GM23338 (cell line): ENCODE data around the gene NR3C1. TPM values are rescaled to one million over a fixed set of nuclear protein-coding genes. Genes with fewer than 3 reads are reported as not detected.
A peak's percentile ranks its signal among the peaks of the same experiment; 100 is the strongest.

Experiments
- ATAC-seq: fragments of 200-7000 bp; cut with Tn5 transposase; 3 replicates; pipeline ENCODE4 v1.9.1; 2020
- DNase-seq: peaks from one replicate; pipeline ENCODE4 v3.0.0-alpha.2; 2015; ENCODE audit warnings: low spot score
- H2AFZ ChIP-seq: fragments of 200-600 bp; sonication (generic); 2 replicates; pipeline ENCODE4 v1.8.0; 2016; ENCODE audit warnings: antibody characterized with exemption, mild to moderate bottlenecking, moderate library complexity
- H3F3A ChIP-seq: fragments of 200-600 bp; sonication (generic); replicated peaks from 2 replicates; pipeline ENCODE4 v1.8.0; 2017; ENCODE audit warnings: antibody characterized with exemption, mixed run types, low read depth
- H3K27ac ChIP-seq: fragments of 200-600 bp; sonication (generic); 2 replicates; pipeline ENCODE4 v1.6.1; 2016; ENCODE audit warnings: low read depth
- H3K27me3 ChIP-seq: fragments of 200-600 bp; sonication (generic); 2 replicates; pipeline ENCODE4 v1.8.0; 2016; ENCODE audit warnings: mild to moderate bottlenecking, mixed run types, moderate library complexity; ENCODE audit not compliant: insufficient read depth
- H3K36me3 ChIP-seq: fragments of 200-600 bp; sonication (generic); 2 replicates; pipeline ENCODE4 v1.8.0; 2016; ENCODE audit warnings: mild to moderate bottlenecking; ENCODE audit not compliant: insufficient read depth
- H3K4me1 ChIP-seq: fragments of 200-600 bp; sonication (generic); 2 replicates; pipeline ENCODE4 v1.8.0; 2016; ENCODE audit warnings: mild to moderate bottlenecking, moderate library complexity; ENCODE audit not compliant: insufficient read depth
- H3K4me2 ChIP-seq: fragments of 200-600 bp; sonication (generic); 2 replicates; pipeline ENCODE4 v1.7.1; 2017; ENCODE audit warnings: mixed run types
- H3K4me3 ChIP-seq: fragments of 200-600 bp; sonication (generic); 2 replicates; pipeline ENCODE4 v1.6.1; 2016; ENCODE audit warnings: mixed run types
- H3K79me2 ChIP-seq: fragments of 200-600 bp; sonication (generic); replicated peaks from 2 replicates; pipeline ENCODE4 v1.8.0; 2017; ENCODE audit warnings: mild to moderate bottlenecking; ENCODE audit not compliant: insufficient read depth
- H3K9me2 ChIP-seq: fragments of 200-600 bp; sonication (generic); 2 replicates; pipeline ENCODE4 v1.8.0; 2017; ENCODE audit not compliant: insufficient read depth
- H4K20me1 ChIP-seq: fragments of 200-600 bp; sonication (generic); replicated peaks from 2 replicates; pipeline ENCODE4 v1.8.0; 2017; ENCODE audit warnings: mild to moderate bottlenecking; ENCODE audit not compliant: insufficient read depth
- H3K27ac Mint-ChIP-seq: 2 replicates; pipeline ENCODE4 v1.8.0; 2020; ENCODE audit warnings: inconsistent platforms, mild to moderate bottlenecking, moderate library complexity, mixed read lengths
- H3K27me3 Mint-ChIP-seq: 3 replicates; pipeline ENCODE4 v1.8.0; 2022; ENCODE audit warnings: low read depth, mild to moderate bottlenecking, moderate library complexity, mixed read lengths, inconsistent platforms; ENCODE audit not compliant: insufficient read depth, poor library complexity
- H3K36me3 Mint-ChIP-seq: 3 replicates; pipeline ENCODE4 v1.8.0; 2021; ENCODE audit warnings: low read depth, mild to moderate bottlenecking, inconsistent platforms, moderate library complexity, mixed read lengths
- H3K4me1 Mint-ChIP-seq: 3 replicates; pipeline ENCODE4 v1.8.0; 2020; ENCODE audit warnings: mild to moderate bottlenecking, inconsistent platforms, mixed read lengths
- H3K4me3 Mint-ChIP-seq: 3 replicates; pipeline ENCODE4 v1.8.0; 2021; ENCODE audit warnings: moderate library complexity, mild to moderate bottlenecking, inconsistent platforms, mixed read lengths
- H3K9me3 Mint-ChIP-seq: 3 replicates; pipeline ENCODE4 v1.8.0; 2020; ENCODE audit warnings: moderate library complexity, mild to moderate bottlenecking, inconsistent platforms, mixed read lengths
- CTCF ChIP-seq, 2 experiments: fragments of 200-600 bp in 1 of 2; sonication (generic) in 1 of 2; conservative IDR thresholded peaks; 2 replicates each; pipeline versions ENCODE4 v1.5.1 to v1.6.1; 2016 to 2017; ENCODE audit warnings: antibody characterized with exemption in 2 of 2, low read depth in 2 of 2, mild to moderate bottlenecking in 2 of 2, moderate library complexity in 1 of 2
- EZH2 ChIP-seq: fragments of 200-600 bp; sonication (generic); IDR thresholded peaks from one replicate; pipeline ENCODE4 v1.8.0; 2017; ENCODE audit warnings: antibody characterized with exemption, mild to moderate bottlenecking, low read depth; ENCODE audit not compliant: unreplicated experiment
- EZH2phosphoT487 ChIP-seq: fragments of 200-600 bp; sonication (generic); IDR thresholded peaks from one replicate; pipeline ENCODE4 v1.8.1; 2018; ENCODE audit warnings: antibody characterized with exemption; ENCODE audit not compliant: unreplicated experiment
- JUNB ChIP-seq: IDR thresholded peaks from one replicate; pipeline ENCODE4 v1.6.1; 2016; ENCODE audit warnings: antibody characterized with exemption; ENCODE audit not compliant: unreplicated experiment
- NANOG ChIP-seq: IDR thresholded peaks from 2 replicates; pipeline ENCODE4 v1.6.1; 2016; ENCODE audit warnings: antibody characterized with exemption, borderline replicate concordance
- REST ChIP-seq: IDR thresholded peaks from one replicate; pipeline ENCODE4 v1.6.1; 2018; ENCODE audit warnings: antibody characterized with exemption; ENCODE audit not compliant: unreplicated experiment
- ZNF114 ChIP-seq: fragments of 250-450 bp; sonication (Bioruptor Pico); IDR thresholded peaks from 2 replicates; pipeline ENCODE4 v1.5.0; 2020; ENCODE audit warnings: mild to moderate bottlenecking, moderate library complexity
- ZNF331 ChIP-seq: fragments of 250-450 bp; sonication (Bioruptor Pico); IDR thresholded peaks from 2 replicates; pipeline ENCODE4 v1.5.0; 2020; ENCODE audit warnings: low read depth, mild to moderate bottlenecking, moderate library complexity
- polyA plus RNA-seq: library from polyadenylated mRNA; unstranded; fragments of >200 nt; fragmentation: Nextera tagmentation; extraction: Ambion mirVana; gene quantifications from 2 replicates; pipeline ENCODE4 v1.2.1, GENCODE V29; 2016
- total RNA-seq: library from RNA; depleted of rRNA; stranded (reverse); fragments of >200 nt; shearing (Covaris generic); gene quantifications from 2 replicates; pipeline ENCODE4 v1.2.3, GENCODE V29; 2014

Gene NR3C1
- total and polyA plus RNA-seq, 2 experiments from 2014 or later, result 1.2 to 4.6 TPM

- no peak for TF ChIP-seq REST
Observed at GRCh38 chr5:143402553-143403333, 743 bp downstream of the NR3C1 start (continued).

GRCh38 chr5:143402017-143402552 is 1.4 kb downstream of the NR3C1 start:
- peaks cover 51% of the 10 kb centered on the region for H3K4me1 Mint-ChIP-seq
- no peaks in the 10 kb centered on the region for H3K79me2 ChIP-seq
- H4K20me1 ChIP-seq, result no peaks in the 10 kb centered on the region
- ATAC-seq (no peak), DNase-seq (no peak)
- H3K36me3 ChIP-seq, result no peaks in the 10 kb centered on the region
- peak overlapping the region; percentile 93 for H3K4me3 ChIP-seq
- peaks cover 8% of the 10 kb centered on the region; the same call in 2 of the 3 replicates for H3K36me3 Mint-ChIP-seq
- no peak overlapping the region for H3K27ac Mint-ChIP-seq
- H3K4me1 ChIP-seq, result peaks cover 49% of the 10 kb centered on the region
- no peaks in the 10 kb centered on the region; the same call in 1 of the 2 replicates for H3F3A ChIP-seq
- H3K4me3 Mint-ChIP-seq, result peak overlapping the region; percentile 76
- H3K9me3 Mint-ChIP-seq, result no peaks in the 10 kb centered on the region; the same call in 2 of the 3 replicates
- peaks cover 7% of the 10 kb centered on the region for H3K9me2 ChIP-seq
- peaks cover 32% of the 10 kb centered on the region for H3K27me3 Mint-ChIP-seq
- peak overlapping the region; percentile 83; the same call in 1 of the 2 replicates for H2AFZ ChIP-seq
- peak overlapping the region; percentile 92 for H3K4me2 ChIP-seq
- no peak overlapping the region for H3K27ac ChIP-seq
- no peak for TF ChIP-seq EZH2phosphoT487
- no peak for TF ChIP-seq ZNF114 (CRISPR knock-in tag)
- TF ChIP-seq EZH2, result peak; percentile 69
- H3K27me3 ChIP-seq, result peaks cover 51% of the 10 kb centered on the region

GRCh38 chr5:143401227-143402016 is 2.1 kb downstream of the NR3C1 start:
- peaks cover 8% of the 10 kb centered on the region; the same call in 2 of the 3 replicates for H3K36me3 Mint-ChIP-seq
- H3K27ac Mint-ChIP-seq, result no peak overlapping the region
- Histone ChIP-seq H4K20me1 (no peaks in the 10 kb centered on the region), H2AFZ (no peak overlapping the region), H3K4me3 (peak overlapping the region; percentile 93), H3K4me1 (peaks cover 56% of the 10 kb centered on the region), H3K9me2 (peaks cover 7% of the 10 kb centered on the region), H3K36me3 (no peaks in the 10 kb centered on the region), H3K79me2 (no peaks in the 10 kb centered on the region), H3K27ac (no peak overlapping the region), H3K4me2 (peak overlapping the region; percentile 92), H3K27me3 (peaks cover 51% of the 10 kb centered on the region), H3F3A (no peaks in the 10 kb centered on the region; the same call in 1 of the 2 replicates)
- peaks cover 32% of the 10 kb centered on the region for H3K27me3 Mint-ChIP-seq
- DNase-seq, result no peak
- H3K9me3 Mint-ChIP-seq, result no peaks in the 10 kb centered on the region; the same call in 2 of the 3 replicates
- no peak for ATAC-seq
- peaks cover 56% of the 10 kb centered on the region for H3K4me1 Mint-ChIP-seq
- peak overlapping the region; percentile 76 for H3K4me3 Mint-ChIP-seq
- TF ChIP-seq CTCF (conservative IDR thresholded peaks at IDR 0.05; ENCODE audit: low read depth in 2 of 2), result no peak
- TF ChIP-seq JUNB, result no peak
- TF ChIP-seq ZNF331 (CRISPR knock-in tag), result no peak
- TF ChIP-seq NANOG, result no peak
